OCI-LY1 (cell line): ENCODE results near the gene B3GALT5.

Experiments
- H2AFZ ChIP-seq: fragments of 200-600 bp; sonication (generic), shearing (Covaris generic); 2 replicates; pipeline ENCODE4 v1.6.0; 2014; ENCODE audit warnings: antibody characterized with exemption, mild to moderate bottlenecking, low read length
- H3F3A ChIP-seq: fragments of 200-600 bp; sonication (generic), shearing (Covaris generic); 2 replicates; pipeline ENCODE4 v1.6.0; 2014; ENCODE audit warnings: mild to moderate bottlenecking, antibody characterized with exemption, low read length, moderate library complexity; ENCODE audit not compliant: insufficient read depth
- H3K27ac ChIP-seq: fragments of 200-600 bp; sonication (generic); 2 replicates; pipeline ENCODE4 v1.5.1; 2014; ENCODE audit warnings: low read length, mixed run types, mild to moderate bottlenecking, low read depth; ENCODE audit not compliant: poor library complexity, severe bottlenecking
- H3K27me3 ChIP-seq: fragments of 200-600 bp; sonication (generic); 2 replicates; pipeline ENCODE4 v1.6.0; 2014; ENCODE audit warnings: antibody characterized with exemption, mild to moderate bottlenecking, low read length, moderate library complexity; ENCODE audit not compliant: insufficient read depth
- H3K36me3 ChIP-seq: fragments of 200-600 bp; sonication (generic); 2 replicates; pipeline ENCODE4 v1.6.1; 2014; ENCODE audit warnings: mild to moderate bottlenecking, antibody characterized with exemption, low read length, moderate library complexity, mixed read lengths; ENCODE audit not compliant: insufficient read depth
- H3K4me1 ChIP-seq: fragments of 200-600 bp; sonication (generic); 2 replicates; pipeline ENCODE4 v1.5.1; 2014; ENCODE audit warnings: mild to moderate bottlenecking, low read length, moderate library complexity; ENCODE audit not compliant: insufficient read depth, severe bottlenecking
- H3K4me2 ChIP-seq: fragments of 200-600 bp; sonication (generic), shearing (Covaris generic); 2 replicates; pipeline ENCODE4 v1.6.1; 2014; ENCODE audit warnings: low read length
- H3K4me3 ChIP-seq: fragments of 200-600 bp; sonication (generic); 2 replicates; pipeline ENCODE4 v1.5.1; 2014; ENCODE audit warnings: low read length, low read depth, mild to moderate bottlenecking, mixed read lengths; ENCODE audit not compliant: poor library complexity, severe bottlenecking
- H3K79me2 ChIP-seq: fragments of 200-600 bp; shearing (Covaris generic); 2 replicates; pipeline ENCODE4 v1.6.1; 2016; ENCODE audit warnings: mixed run types, low read length, mixed read lengths; ENCODE audit not compliant: insufficient read depth
- H3K9ac ChIP-seq: fragments of 200-600 bp; sonication (generic), shearing (Covaris generic); 2 replicates; pipeline ENCODE4 v1.6.1; 2014; ENCODE audit warnings: mild to moderate bottlenecking, low read length, mixed read lengths
- H3K9me2 ChIP-seq: fragments of 200-600 bp; sonication (generic), shearing (Covaris generic); 2 replicates; pipeline ENCODE4 v1.6.1; 2014; ENCODE audit warnings: low read depth, mild to moderate bottlenecking, low read length, mixed read lengths
- H3K9me3 ChIP-seq: fragments of 200-600 bp; shearing (Covaris generic); 2 replicates; pipeline ENCODE4 v1.6.1; 2014; ENCODE audit warnings: low read length, mixed read lengths
- H4K20me1 ChIP-seq: fragments of 200-600 bp; sonication (generic), shearing (Covaris generic); 2 replicates; pipeline ENCODE4 v1.6.0; 2016; ENCODE audit warnings: mild to moderate bottlenecking, low read length; ENCODE audit not compliant: insufficient read depth
- CTCF ChIP-seq: fragments of 200-600 bp; sonication (generic), shearing (Covaris generic); IDR thresholded peaks from 2 replicates; pipeline ENCODE4 v1.5.1; 2017; ENCODE audit warnings: mild to moderate bottlenecking, antibody characterized with exemption, low read length, moderate library complexity, mixed read lengths
- EZH2 ChIP-seq: fragments of 200-600 bp; sonication (generic), shearing (Covaris generic); IDR thresholded peaks from 2 replicates; pipeline ENCODE4 v1.8.0; 2017; ENCODE audit warnings: borderline replicate concordance, mixed run types, mild to moderate bottlenecking, antibody characterized with exemption, low read length, moderate library complexity, mixed read lengths

Gene B3GALT5

GRCh38 chr21:39620856-39621255 is 8.1 kb downstream of the B3GALT5 start:
- Histone ChIP-seq H4K20me1 (no peaks in the 10 kb centered on the region), H3K27ac (no peak overlapping the region), H3K9me3 (peaks cover 3% of the 10 kb centered on the region; the same call in 1 of the 2 replicates), H3K4me3 (no peak overlapping the region), H3K9me2 (no peaks in the 10 kb centered on the region), H3K36me3 (no peaks in the 10 kb centered on the region), H3K4me1 (no peaks in the 10 kb centered on the region), H3K27me3 (no peaks in the 10 kb centered on the region), H3K9ac (no peak overlapping the region), H3K4me2 (no peak overlapping the region), H3F3A (no peaks in the 10 kb centered on the region), H2AFZ (no peak overlapping the region), H3K79me2 (no peaks in the 10 kb centered on the region)
- no peak for TF ChIP-seq CTCF
- no peak for TF ChIP-seq EZH2

GRCh38 chr21:39625211-39625895 is 12.6 kb downstream of the B3GALT5 start:
- Histone ChIP-seq H3K27ac (no peak overlapping the region), H3K4me3 (no peak overlapping the region), H3K4me2 (no peak overlapping the region), H3K79me2 (no peaks in the 10 kb centered on the region), H3K4me1 (no peaks in the 10 kb centered on the region), H4K20me1 (no peaks in the 10 kb centered on the region), H3K9me2 (no peaks in the 10 kb centered on the region), H2AFZ (no peak overlapping the region), H3K9me3 (peaks cover 3% of the 10 kb centered on the region; the same call in 1 of the 2 replicates), H3K27me3 (no peaks in the 10 kb centered on the region), H3K9ac (no peak overlapping the region), H3F3A (no peaks in the 10 kb centered on the region), H3K36me3 (no peaks in the 10 kb centered on the region)
- no peak for TF ChIP-seq CTCF
- no peak for TF ChIP-seq EZH2

GRCh38 chr21:39628385-39628784 is 15.6 kb downstream of the B3GALT5 start:
- H3K4me1 ChIP-seq, result no peaks in the 10 kb centered on the region
- no peaks in the 10 kb centered on the region for H4K20me1 ChIP-seq
- peaks cover 2% of the 10 kb centered on the region; the same call in 1 of the 2 replicates for H3K9me3 ChIP-seq
- H3K4me3 ChIP-seq, result no peak overlapping the region
- H3K9me2 ChIP-seq, result no peaks in the 10 kb centered on the region
- H3K79me2 ChIP-seq, result no peaks in the 10 kb centered on the region
- no peak overlapping the region for H2AFZ ChIP-seq
- H3K4me2 ChIP-seq, result no peak overlapping the region
- no peaks in the 10 kb centered on the region for H3K27me3 ChIP-seq
- H3K36me3 ChIP-seq, result no peaks in the 10 kb centered on the region
- TF ChIP-seq CTCF (no peak), EZH2 (no peak)
- H3K9ac ChIP-seq, result no peak overlapping the region
- no peaks in the 10 kb centered on the region for H3F3A ChIP-seq
- H3K27ac ChIP-seq, result no peak overlapping the region
